NCI-H446 (cell line): ENCODE results near the gene RBM25.
"Not testable (repeated sequence)": the region's sequence is repeated elsewhere in the genome, so short reads cannot be mapped to it uniquely, and the experiment has no call there.

Source experiments
- DNase-seq, 2 experiments: peaks; one replicate each; lab custom pipeline; 2025; lab: John Stamatoyannopoulos, UW

The RBM25 gene

GRCh38 chr14:73168691-73169090 lies 110.4 kb downstream of the RBM25 start:
- DNase-seq = no peak

- DNase-seq = not testable (repeated sequence)
These were observed 111.5 kb downstream of the RBM25 start for GRCh38 chr14:73169855-73170254.

- DNase-seq = no peak
These were observed 112.4 kb downstream of the RBM25 start for GRCh38 chr14:73170686-73171085.

- DNase-seq = no peak
These were observed 114.2 kb downstream of the RBM25 start for GRCh38 chr14:73172500-73172899.

GRCh38 chr14:73173092-73173735 lies 114.9 kb downstream of the RBM25 start:
- DNase-seq = peak in 1 of 2 experiments; percentile 55
